Measurements from ENCODE around the gene HOPX. TPM values are rescaled to one million over a fixed set of nuclear protein-coding genes. Genes with fewer than 3 reads are reported as not detected.

HOPX gene
- total and polyA plus RNA-seq, 2 of the 4 experiments (the other 2 are of a cell fraction): 1.3 to 1.7 TPM

DNA sequence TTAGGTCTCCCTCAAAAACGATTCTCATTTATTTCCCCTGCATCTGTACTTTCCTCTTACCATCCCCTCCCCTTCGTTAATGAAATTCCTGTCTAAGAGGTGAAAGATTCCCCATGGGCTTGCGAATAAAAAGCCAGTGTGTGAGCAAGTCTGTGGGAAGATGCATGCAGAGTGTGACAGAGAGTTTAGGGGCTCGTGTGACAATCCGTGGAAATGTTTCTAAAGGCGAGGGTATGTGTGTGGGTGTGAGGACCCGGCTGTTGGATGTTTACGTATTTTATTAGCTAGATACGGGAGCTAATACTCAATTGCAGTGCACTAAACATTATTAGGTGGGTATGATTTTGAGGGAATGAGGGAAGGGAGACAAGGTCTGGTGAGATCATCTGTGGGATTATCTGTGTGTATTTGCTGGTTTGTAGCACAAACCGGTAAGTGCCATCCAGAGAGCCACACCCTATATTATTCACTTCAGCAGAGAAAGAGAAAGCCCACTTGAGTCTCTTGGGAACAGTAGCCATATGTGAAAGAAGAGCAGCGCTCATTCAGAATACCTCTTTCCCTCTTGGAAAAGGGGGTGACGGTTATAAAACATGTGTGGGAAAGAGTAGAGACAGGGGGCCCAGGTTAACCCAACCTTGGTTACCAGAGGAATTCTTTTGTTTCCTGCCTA is 893 bp upstream of the HOPX start:
- no peak overlapping the region for H3K4me3 ChIP-seq (ENCODE audit: insufficient read depth, low read depth, low read length)

More for the DNA sequence above, 893 bp upstream of the HOPX start:
- Histone ChIP-seq H2BK20ac (ENCODE audit: low read depth, low read length) (no peak overlapping the region), H3K23ac (ENCODE audit: low read depth, low read length) (no peak overlapping the region), H2AK9ac (replicated peaks; ENCODE audit: low read depth, low read length, poor library complexity) (no peak overlapping the region), H3K4me1 (ENCODE audit: control insufficient read depth, insufficient read depth, low read length) (no peaks in the 10 kb centered on the region), H3K18ac (ENCODE audit: low read depth, low read length) (no peak overlapping the region), H4K5ac (ENCODE audit: low read depth, low read length) (no peak overlapping the region), H3K4ac (ENCODE audit: low read depth, low read length) (no peak overlapping the region), H4K20me1 (ENCODE audit: insufficient read depth, low read length) (no peaks in the 10 kb centered on the region), H3K56ac (ENCODE audit: extremely low read depth, insufficient read depth, low read length) (no peak overlapping the region; the same call in 1 of the 2 replicates), H2AFZ (replicated peaks; ENCODE audit: low read length, poor library complexity) (no peak overlapping the region), H3K9me3 (ENCODE audit: control insufficient read depth, insufficient read depth, low read length) (no peaks in the 10 kb centered on the region), H3K36me3 (ENCODE audit: control insufficient read depth, insufficient read depth, low read length) (no peaks in the 10 kb centered on the region), H2BK5ac (ENCODE audit: low read depth, low read length, poor library complexity, severe bottlenecking) (no peak overlapping the region), H3K4me2 (ENCODE audit: low read depth, low read length) (no peak overlapping the region), H3K27ac (ENCODE audit: insufficient read depth, low read length) (no peak overlapping the region), H2BK120ac (ENCODE audit: low read depth, low read length) (no peak overlapping the region), H2AK5ac (ENCODE audit: low read depth, low read length) (no peak overlapping the region), H4K91ac (ENCODE audit: insufficient read depth, low read depth, low read length) (no peak overlapping the region), H3K9me1 (ENCODE audit: insufficient read depth, low read length) (0 out of 2 replicates have a peak, but pooled peaks cover 3% of the 10 kb centered on the region), H2BK15ac (ENCODE audit: low read depth, low read length) (no peak overlapping the region), H4K8ac (ENCODE audit: low read depth in 2 of 2, low read length in 2 of 2) (no peak overlapping the region), H3K27me3 (ENCODE audit: control insufficient read depth, insufficient read depth, low read length) (peaks cover 42% of the 10 kb centered on the region), H3K9ac (ENCODE audit: low read depth, low read length) (no peak overlapping the region), H3K14ac (replicated peaks; ENCODE audit: low read depth, low read length) (no peak overlapping the region), H3K79me1 (ENCODE audit: low read depth in 1 of 2, low read length in 2 of 2) (no peaks in the 10 kb centered on the region)
- TF ChIP-seq CEBPB (IDR thresholded peaks at IDR 0.05; ENCODE audit: low read depth, low read length) (no peak), MAFK (IDR thresholded peaks at IDR 0.05; ENCODE audit: low read depth, low read length) (no peak), RAD21 (IDR thresholded peaks at IDR 0.05; ENCODE audit: low read length) (no peak), RFX5 (IDR thresholded peaks at IDR 0.05; ENCODE audit: low read depth, low read length) (no peak), FOS (IDR thresholded peaks at IDR 0.05; ENCODE audit: low read depth, low read length) (no peak)
- TF ChIP-seq, protein P1, sequence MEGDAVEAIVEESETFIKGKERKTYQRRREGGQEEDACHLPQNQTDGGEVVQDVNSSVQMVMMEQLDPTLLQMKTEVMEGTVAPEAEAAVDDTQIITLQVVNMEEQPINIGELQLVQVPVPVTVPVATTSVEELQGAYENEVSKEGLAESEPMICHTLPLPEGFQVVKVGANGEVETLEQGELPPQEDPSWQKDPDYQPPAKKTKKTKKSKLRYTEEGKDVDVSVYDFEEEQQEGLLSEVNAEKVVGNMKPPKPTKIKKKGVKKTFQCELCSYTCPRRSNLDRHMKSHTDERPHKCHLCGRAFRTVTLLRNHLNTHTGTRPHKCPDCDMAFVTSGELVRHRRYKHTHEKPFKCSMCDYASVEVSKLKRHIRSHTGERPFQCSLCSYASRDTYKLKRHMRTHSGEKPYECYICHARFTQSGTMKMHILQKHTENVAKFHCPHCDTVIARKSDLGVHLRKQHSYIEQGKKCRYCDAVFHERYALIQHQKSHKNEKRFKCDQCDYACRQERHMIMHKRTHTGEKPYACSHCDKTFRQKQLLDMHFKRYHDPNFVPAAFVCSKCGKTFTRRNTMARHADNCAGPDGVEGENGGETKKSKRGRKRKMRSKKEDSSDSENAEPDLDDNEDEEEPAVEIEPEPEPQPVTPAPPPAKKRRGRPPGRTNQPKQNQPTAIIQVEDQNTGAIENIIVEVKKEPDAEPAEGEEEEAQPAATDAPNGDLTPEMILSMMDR (conservative IDR thresholded peaks at IDR 0.05; ENCODE audit: low read depth, low read length): no peak
- dilution Hi-C loops (cut with HindIII; ENCODE audit: low sequenced_read_pairs, unreplicated experiment) (no loop called here), intact Hi-C loops (cut with micrococcal nuclease) (no loop called here), in situ Hi-C loops (cut with MboI; ENCODE audit: low sequenced_read_pairs) (no loop called here)
- CTCF ChIA-PET: interaction anchor here (1.9 kb wide), 1 partner anchor 11 kb away, joined by 4 read pairs; no protein-coding TSS in a partner anchor
- BruUV-seq (replicated peaks): no TSS peak
- POLR2A ChIA-PET (ENCODE audit: unreplicated experiment): no interaction called here
- WGBS, 2 experiments (ENCODE audit: extremely low coverage in 2 of 2, insufficient read length in 1 of 2): 60% methylated on average over 1 of the region's 12 CpGs; no CpG with 5 or more reads in 1 of the 2 experiments
- ATAC-seq (ENCODE audit: low read depth): no peak
- no peak for DNase-seq
